Measurements from ENCODE around the gene STARD5. TPM values are rescaled to one million over a fixed set of nuclear protein-coding genes. Genes with fewer than 3 reads are reported as not detected.
A peak's percentile ranks its signal among the peaks of the same experiment; 100 is the strongest.

STARD5 gene
- polyA plus RNA-seq, 1 experiment = 19.0 TPM

DNA sequence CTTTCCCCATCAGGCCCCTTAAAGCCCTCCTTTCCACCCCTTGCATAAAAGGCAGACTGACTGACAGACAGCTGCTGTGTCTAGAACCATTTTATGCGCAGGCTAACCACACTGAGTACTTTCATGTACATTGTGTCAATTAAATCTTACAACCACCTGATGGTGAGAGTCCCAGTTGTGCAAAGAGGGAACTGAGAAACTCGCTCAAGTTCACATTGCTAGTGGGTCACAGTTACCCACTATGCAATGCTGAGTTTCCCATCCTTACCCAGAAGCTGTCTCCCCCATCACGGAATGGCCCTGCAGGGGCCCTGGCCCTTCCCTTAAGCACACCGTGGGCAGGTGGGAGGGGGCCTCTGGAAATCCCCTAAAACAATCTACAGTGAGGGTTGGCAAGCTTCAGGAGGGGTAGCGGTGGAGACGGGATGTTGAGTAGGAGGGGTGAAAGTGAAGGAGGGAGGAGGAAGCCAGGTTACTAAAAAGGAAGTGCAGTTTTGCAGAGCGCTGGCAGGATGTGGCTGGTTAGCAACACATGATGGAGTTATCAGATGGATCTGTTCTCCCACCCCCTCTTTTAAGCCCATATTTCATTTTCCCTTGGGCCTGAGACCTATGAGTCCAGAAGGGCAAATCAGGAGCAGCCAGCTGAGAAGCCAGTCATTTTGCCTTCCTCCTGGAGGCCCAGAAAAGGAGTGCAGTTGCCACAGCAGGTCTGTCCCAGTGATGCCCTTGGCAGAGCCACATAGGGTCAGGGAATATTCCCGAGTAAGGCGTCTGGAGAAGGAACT lies 30.0 kb downstream of the STARD5 start:
- no peaks in the 10 kb centered on the region for H3K27me3 ChIP-seq (ENCODE audit: control insufficient read depth, insufficient read depth, low read length)
- TF ChIP-seq, protein P1, sequence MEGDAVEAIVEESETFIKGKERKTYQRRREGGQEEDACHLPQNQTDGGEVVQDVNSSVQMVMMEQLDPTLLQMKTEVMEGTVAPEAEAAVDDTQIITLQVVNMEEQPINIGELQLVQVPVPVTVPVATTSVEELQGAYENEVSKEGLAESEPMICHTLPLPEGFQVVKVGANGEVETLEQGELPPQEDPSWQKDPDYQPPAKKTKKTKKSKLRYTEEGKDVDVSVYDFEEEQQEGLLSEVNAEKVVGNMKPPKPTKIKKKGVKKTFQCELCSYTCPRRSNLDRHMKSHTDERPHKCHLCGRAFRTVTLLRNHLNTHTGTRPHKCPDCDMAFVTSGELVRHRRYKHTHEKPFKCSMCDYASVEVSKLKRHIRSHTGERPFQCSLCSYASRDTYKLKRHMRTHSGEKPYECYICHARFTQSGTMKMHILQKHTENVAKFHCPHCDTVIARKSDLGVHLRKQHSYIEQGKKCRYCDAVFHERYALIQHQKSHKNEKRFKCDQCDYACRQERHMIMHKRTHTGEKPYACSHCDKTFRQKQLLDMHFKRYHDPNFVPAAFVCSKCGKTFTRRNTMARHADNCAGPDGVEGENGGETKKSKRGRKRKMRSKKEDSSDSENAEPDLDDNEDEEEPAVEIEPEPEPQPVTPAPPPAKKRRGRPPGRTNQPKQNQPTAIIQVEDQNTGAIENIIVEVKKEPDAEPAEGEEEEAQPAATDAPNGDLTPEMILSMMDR (IDR thresholded peaks at IDR 0.05; ENCODE audit: low read depth, low read length) = 0 out of 2 replicates have a peak, but pooled peaks have one; percentile 1
- H3K27ac ChIP-seq (ENCODE audit: low read depth, low read length) = no peak overlapping the region
- no peak for DNase-seq (ENCODE audit: low read depth, low spot score)
- H3K9me3 ChIP-seq (ENCODE audit: control insufficient read depth, insufficient read depth, low read length) = no peaks in the 10 kb centered on the region
- POLR2A ChIA-PET = no interaction called here
- no peak overlapping the region for H3K4me3 ChIP-seq (ENCODE audit: low read depth, low read length)
- CTCF ChIA-PET = no interaction called here

DNA sequence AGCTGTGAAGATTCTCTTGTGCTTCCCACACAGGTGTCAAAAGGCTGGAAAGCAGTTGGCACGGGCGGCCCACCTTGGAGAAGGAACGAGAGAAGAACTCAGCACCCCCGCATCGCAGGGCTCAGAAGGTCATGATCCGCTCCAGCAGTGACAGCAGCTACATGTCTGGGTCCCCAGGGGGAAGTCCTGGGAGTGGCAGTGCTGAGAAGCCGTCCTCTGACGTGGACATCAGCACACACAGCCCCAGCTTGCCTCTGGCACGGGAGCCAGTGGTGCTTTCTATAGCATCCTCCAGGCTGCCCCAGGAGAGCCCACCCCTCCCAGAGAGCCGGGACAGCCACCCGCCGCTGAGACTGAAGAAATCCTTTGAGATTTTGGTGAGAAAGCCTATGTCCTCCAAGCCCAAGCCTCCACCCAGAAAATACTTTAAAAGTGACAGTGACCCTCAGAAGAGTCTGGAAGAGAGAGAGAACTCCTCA lies 31.4 kb downstream of the STARD5 start:
- H3K4me3 ChIP-seq (ENCODE audit: low read depth, low read length) = no peak overlapping the region
- H3K9me3 ChIP-seq (ENCODE audit: control insufficient read depth, insufficient read depth, low read length) = no peaks in the 10 kb centered on the region
- H3K27ac ChIP-seq (ENCODE audit: low read depth, low read length) = no peak overlapping the region
- TF ChIP-seq, protein P1 (IDR thresholded peaks at IDR 0.05; ENCODE audit: low read depth, low read length) = no peak
- H3K27me3 ChIP-seq (ENCODE audit: control insufficient read depth, insufficient read depth, low read length) = no peaks in the 10 kb centered on the region
- CTCF ChIA-PET = no interaction called here
- DNase-seq (ENCODE audit: low read depth, low spot score) = no peak
- POLR2A ChIA-PET = interaction anchor here (0.7 kb wide), 1 partner anchor 13 kb away, joined by 4 read pairs; no protein-coding TSS in a partner anchor

DNA sequence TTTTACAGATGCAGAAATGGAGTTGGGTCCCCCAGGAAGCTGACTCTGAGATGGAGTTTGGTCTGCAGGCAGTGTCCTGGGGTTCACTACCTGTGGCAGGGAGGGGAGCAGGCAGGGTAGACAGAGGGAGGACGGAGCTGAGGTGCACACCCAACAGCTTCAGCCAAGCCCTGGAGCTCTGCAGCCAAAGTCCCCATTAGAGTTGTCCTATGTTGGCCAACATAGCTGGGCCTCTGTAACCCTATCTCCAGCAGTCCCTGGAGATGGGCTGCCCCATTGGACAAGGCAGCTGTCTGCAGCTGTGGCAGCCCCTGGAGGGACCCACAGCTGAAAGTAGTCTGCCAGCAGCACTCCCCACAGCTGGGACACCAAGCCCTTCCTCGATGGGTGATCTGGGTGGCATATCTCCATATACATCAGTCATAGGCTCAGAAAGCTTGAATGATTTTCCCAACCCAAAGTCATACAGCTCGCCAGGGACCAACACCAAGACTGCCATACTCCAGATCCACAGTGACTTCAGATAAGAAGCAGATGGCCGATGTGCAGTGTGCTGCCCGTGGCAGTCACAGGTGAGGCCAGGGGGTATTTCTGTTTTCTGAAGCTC lies 31.9 kb downstream of the STARD5 start:
- Histone ChIP-seq H3K9me3 (ENCODE audit: control insufficient read depth, insufficient read depth, low read length) (no peaks in the 10 kb centered on the region), H3K4me3 (ENCODE audit: low read depth, low read length) (no peak overlapping the region), H3K27ac (ENCODE audit: low read depth, low read length) (no peak overlapping the region), H3K27me3 (ENCODE audit: control insufficient read depth, insufficient read depth, low read length) (no peaks in the 10 kb centered on the region)
- CTCF ChIA-PET = interaction anchor here (0.6 to 2.5 kb wide), 2 partner anchors 26 to 866 kb away, joined by 3 to 14 read pairs; no protein-coding TSS in a partner anchor
- DNase-seq (ENCODE audit: low read depth, low spot score) = no peak
- POLR2A ChIA-PET = interaction anchor here (0.7 kb wide), 1 partner anchor 12 kb away, joined by 4 read pairs; no protein-coding TSS in a partner anchor
- TF ChIP-seq, protein P1 (IDR thresholded peaks at IDR 0.05; ENCODE audit: low read depth, low read length) = no peak

DNA sequence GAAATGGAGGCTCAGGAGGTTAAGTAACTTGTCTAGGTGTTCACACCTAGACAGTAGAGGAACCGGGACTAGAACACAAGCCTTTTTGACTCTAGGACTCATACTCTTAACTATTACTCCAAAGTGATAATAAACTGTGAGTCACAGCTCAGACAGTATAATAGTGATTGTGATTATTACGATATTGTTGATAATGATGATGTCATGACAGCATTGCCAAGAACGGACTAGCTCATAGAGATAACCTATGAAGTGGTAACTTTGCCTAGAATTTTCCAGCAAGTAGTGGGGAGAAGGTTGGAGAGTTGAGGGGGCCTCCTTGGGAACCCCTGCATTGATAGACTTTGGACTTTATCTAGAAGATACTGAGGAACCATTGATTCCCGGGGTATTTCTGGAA lies 34.0 kb downstream of the STARD5 start:
- Histone ChIP-seq H3K27me3 (ENCODE audit: control insufficient read depth, insufficient read depth, low read length) (no peaks in the 10 kb centered on the region), H3K27ac (ENCODE audit: low read depth, low read length) (no peak overlapping the region), H3K4me3 (ENCODE audit: low read depth, low read length) (no peak overlapping the region), H3K9me3 (ENCODE audit: control insufficient read depth, insufficient read depth, low read length) (no peaks in the 10 kb centered on the region)
- no peak for DNase-seq (ENCODE audit: low read depth, low spot score)
- ChIA-PET POLR2A (no interaction called here), CTCF (interaction anchor here (1.7 to 2.5 kb wide), 2 partner anchors 15 to 23 kb away, joined by 13 to 14 read pairs; no protein-coding TSS in a partner anchor)
- TF ChIP-seq, protein P1 (IDR thresholded peaks at IDR 0.05; ENCODE audit: low read depth, low read length) = no peak

DNA sequence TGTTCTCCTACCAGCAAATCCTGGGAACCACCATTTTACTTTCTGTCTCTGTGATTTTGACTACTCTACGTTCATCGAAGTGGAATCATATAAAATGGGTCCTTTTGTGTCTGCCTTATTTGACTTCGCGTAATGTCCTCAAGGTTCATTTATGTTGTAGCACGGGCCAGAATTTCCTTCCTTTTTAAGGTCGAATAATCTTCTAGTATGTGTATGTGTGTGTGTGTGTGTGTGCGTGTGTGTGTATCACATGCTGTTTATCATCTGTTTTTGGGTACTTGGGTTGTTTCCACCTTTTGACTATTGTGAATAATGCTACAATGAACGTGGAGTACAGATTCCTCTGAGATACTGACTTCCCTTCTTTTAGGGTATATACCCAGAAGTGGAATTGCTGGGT lies 35.3 kb downstream of the STARD5 start:
- CTCF ChIA-PET = no interaction called here
- no peaks in the 10 kb centered on the region for H3K27me3 ChIP-seq (ENCODE audit: control insufficient read depth, insufficient read depth, low read length)
- H3K4me3 ChIP-seq (ENCODE audit: low read depth, low read length) = no peak overlapping the region
- DNase-seq (ENCODE audit: low read depth, low spot score) = no peak
- H3K27ac ChIP-seq (ENCODE audit: low read depth, low read length) = no peak overlapping the region
- H3K9me3 ChIP-seq (ENCODE audit: control insufficient read depth, insufficient read depth, low read length) = no peaks in the 10 kb centered on the region
- POLR2A ChIA-PET = no interaction called here
- TF ChIP-seq, protein P1 (IDR thresholded peaks at IDR 0.05; ENCODE audit: low read depth, low read length) = no peak

Measured in AG04450 (cell line).